Trophoblast cell (in vitro differentiated cells and primary cell): ENCODE results near the gene PDLIM5.

Experiments
- DNase-seq, 2 donors: peaks; one replicate each; pipeline ENCODE4 v3.0.0-alpha.2; 2016
- H2AFZ ChIP-seq: 2 replicates; pipeline ENCODE4 v1.6.1; 2013; ENCODE audit warnings: low read length, moderate library complexity, mild to moderate bottlenecking; ENCODE audit not compliant: insufficient read depth, poor library complexity
- H2AK5ac ChIP-seq: 2 replicates; pipeline ENCODE4 v1.6.1; 2013; ENCODE audit warnings: mild to moderate bottlenecking, low read length
- H2BK120ac ChIP-seq: 2 replicates; pipeline ENCODE4 v1.6.1; 2013; ENCODE audit warnings: low read length, mild to moderate bottlenecking, moderate library complexity; ENCODE audit not compliant: insufficient read depth, poor library complexity
- H2BK12ac ChIP-seq: 2 replicates; pipeline ENCODE4 v1.6.1; 2013; ENCODE audit warnings: mild to moderate bottlenecking, low read length, moderate library complexity
- H2BK5ac ChIP-seq: 2 replicates; pipeline ENCODE4 v1.6.1; 2013; ENCODE audit warnings: low read length, low read depth, moderate library complexity, mild to moderate bottlenecking; ENCODE audit not compliant: poor library complexity
- H3K14ac ChIP-seq: 2 replicates; pipeline ENCODE4 v1.6.1; 2013; ENCODE audit warnings: mild to moderate bottlenecking, low read length
- H3K18ac ChIP-seq: 2 replicates; pipeline ENCODE4 v1.6.1; 2013; ENCODE audit warnings: mild to moderate bottlenecking, low read length
- H3K23ac ChIP-seq: 2 replicates; pipeline ENCODE4 v1.6.1; 2013; ENCODE audit warnings: low read length
- H3K27ac ChIP-seq: 2 replicates; pipeline ENCODE4 v1.5.1; 2013; ENCODE audit warnings: low read depth, mild to moderate bottlenecking, inconsistent platforms, low read length, moderate library complexity
- H3K27me3 ChIP-seq: 2 replicates; pipeline ENCODE4 v1.6.1; 2013; ENCODE audit warnings: inconsistent platforms, mild to moderate bottlenecking, low read length, moderate library complexity; ENCODE audit not compliant: insufficient read depth
- H3K36me3 ChIP-seq, 2 experiments: 1 replicate in 1 of 2; 2 replicates in 1 of 2; pipeline ENCODE4 v1.6.1; 2013; ENCODE audit warnings: low read length in 2 of 2, mild to moderate bottlenecking in 2 of 2, moderate library complexity in 1 of 2; ENCODE audit not compliant: insufficient read depth in 2 of 2, control insufficient read depth in 1 of 2
- H3K4ac ChIP-seq: 2 replicates; pipeline ENCODE4 v1.6.1; 2013; ENCODE audit warnings: low read depth, mild to moderate bottlenecking, low read length, moderate library complexity
- H3K4me1 ChIP-seq, 2 experiments: 1 replicate in 1 of 2; 2 replicates in 1 of 2; pipeline ENCODE4 v1.6.1; 2013; ENCODE audit warnings: low read length in 2 of 2, mild to moderate bottlenecking in 2 of 2, moderate library complexity in 1 of 2; ENCODE audit not compliant: insufficient read depth in 2 of 2, control insufficient read depth in 1 of 2
- H3K4me2 ChIP-seq: 2 replicates; pipeline ENCODE4 v1.6.1; 2013; ENCODE audit warnings: inconsistent platforms, mild to moderate bottlenecking, low read length, moderate library complexity
- H3K4me3 ChIP-seq: 2 replicates; pipeline ENCODE4 v1.5.1; 2013; ENCODE audit warnings: mild to moderate bottlenecking, low read depth, low read length, inconsistent platforms
- H3K79me1 ChIP-seq: one replicate; pipeline ENCODE4 v1.6.1; 2013; ENCODE audit warnings: low read length
- H3K79me2 ChIP-seq: 2 replicates; pipeline ENCODE4 v1.6.1; 2013; ENCODE audit warnings: low read length, mild to moderate bottlenecking; ENCODE audit not compliant: control insufficient read depth, insufficient read depth, poor library complexity
- H3K9ac ChIP-seq: 2 replicates; pipeline ENCODE4 v1.6.1; 2013; ENCODE audit warnings: mild to moderate bottlenecking, low read length
- H3K9me3 ChIP-seq: 2 replicates; pipeline ENCODE4 v1.6.1; 2013; ENCODE audit warnings: low read depth, mild to moderate bottlenecking, control low read depth, inconsistent platforms, low read length; ENCODE audit not compliant: insufficient read depth
- H4K12ac ChIP-seq: 2 replicates; pipeline ENCODE4 v1.6.1; 2013; ENCODE audit warnings: low read depth, mild to moderate bottlenecking, low read length, moderate library complexity
- H4K8ac ChIP-seq: 2 replicates; pipeline ENCODE4 v1.6.1; 2013; ENCODE audit warnings: low read depth, mild to moderate bottlenecking, low read length, moderate library complexity
- H4K91ac ChIP-seq: one replicate; pipeline ENCODE4 v1.6.1; 2013; ENCODE audit warnings: low read depth, mild to moderate bottlenecking, low read length, moderate library complexity
- WGBS: extraction: QIAGEN DNeasy Blood & Tissue Kit; methylation state at CpG from one replicate; pipeline ENCODE4 v1.1.7; 2013; ENCODE audit warnings: missing lambda C conversion rate; ENCODE audit not compliant: insufficient read length, insufficient coverage; ENCODE audit errors: extremely low coverage; 5-methylcytosine and 5-hydroxymethylcytosine counted together

PDLIM5 gene

GRCh38 chr4:94410678-94411206 lies 41.0 kb upstream of the PDLIM5 start:
- Histone ChIP-seq H3K14ac (no peak overlapping the region), H2AFZ (no peak overlapping the region), H2AK5ac (no peak overlapping the region), H3K27ac (no peak overlapping the region), H3K4me2 (no peak overlapping the region), H3K36me3 (no peaks in the 10 kb centered on the region), H3K4me3 (no peak overlapping the region), H4K91ac (no peak overlapping the region), H3K9ac (no peak overlapping the region), H2BK12ac (no peak overlapping the region), H4K12ac (no peak overlapping the region), H3K27me3 (no peaks in the 10 kb centered on the region), H3K4me1 (peaks cover 0 to 2% of the 10 kb centered on the region in 2 experiments), H4K8ac (no peak overlapping the region), H2BK120ac (no peak overlapping the region), H2BK5ac (no peak overlapping the region), H3K23ac (no peak overlapping the region), H3K4ac (no peak overlapping the region), H3K9me3 (no peaks in the 10 kb centered on the region), H3K18ac (no peak overlapping the region), H3K79me2 (no peaks in the 10 kb centered on the region), H3K79me1 (no peaks in the 10 kb centered on the region)
- peak; percentile 92 to 95 for DNase-seq
- no CpG with 5 or more reads among the region's 10 CpGs for WGBS

GRCh38 chr4:94411296-94411695 lies 40.4 kb upstream of the PDLIM5 start:
- Histone ChIP-seq H3K36me3 (no peaks in the 10 kb centered on the region), H3K9ac (no peak overlapping the region), H3K4me2 (no peak overlapping the region), H3K79me1 (no peaks in the 10 kb centered on the region), H2BK12ac (no peak overlapping the region), H2AK5ac (no peak overlapping the region), H3K4ac (no peak overlapping the region), H3K9me3 (no peaks in the 10 kb centered on the region), H4K8ac (no peak overlapping the region), H3K4me1 (peaks cover 0 to 2% of the 10 kb centered on the region in 2 experiments), H2BK5ac (no peak overlapping the region), H3K14ac (no peak overlapping the region), H3K23ac (no peak overlapping the region), H2BK120ac (no peak overlapping the region), H4K12ac (no peak overlapping the region), H4K91ac (no peak overlapping the region), H3K27ac (no peak overlapping the region), H3K18ac (no peak overlapping the region), H3K4me3 (no peak overlapping the region), H3K27me3 (no peaks in the 10 kb centered on the region), H2AFZ (no peak overlapping the region), H3K79me2 (no peaks in the 10 kb centered on the region)
- peak in 1 of 2 donors; percentile 70 for DNase-seq

DNA sequence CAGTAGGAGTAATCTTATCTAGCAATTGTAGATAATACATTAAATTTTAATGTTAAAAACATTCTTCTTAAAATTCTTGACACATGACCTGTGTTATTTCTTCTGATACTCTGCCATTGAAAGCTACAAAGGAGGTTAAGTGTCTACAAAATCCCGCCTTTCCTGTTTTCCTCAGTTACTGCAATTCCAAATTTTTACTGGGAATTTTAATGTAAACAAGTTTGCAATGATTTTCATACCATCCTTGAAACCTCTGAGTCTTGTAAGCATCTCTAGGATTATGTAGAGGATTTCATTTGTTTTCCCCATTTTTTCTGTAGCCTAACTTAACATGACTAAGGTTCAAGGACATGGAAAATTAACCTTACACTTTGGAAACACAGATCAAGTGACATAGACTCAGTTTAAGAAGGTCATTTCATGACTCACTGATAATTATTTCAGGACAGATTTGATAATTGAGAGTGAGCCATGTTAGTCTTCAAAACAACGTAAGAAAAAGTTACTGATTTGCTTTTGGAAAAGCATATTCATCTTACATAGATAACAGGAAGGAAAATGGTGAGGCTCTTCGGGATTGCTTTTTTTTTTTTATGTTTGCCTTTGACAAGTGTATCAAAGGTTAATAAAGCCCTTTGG lies 39.6 kb upstream of the PDLIM5 start:
- no peak overlapping the region for H2BK12ac ChIP-seq
- no peaks in the 10 kb centered on the region for H3K79me2 ChIP-seq
- H2AFZ ChIP-seq = no peak overlapping the region
- no peak overlapping the region for H2BK5ac ChIP-seq
- no peak overlapping the region for H3K4me3 ChIP-seq
- peak in 1 of 2 donors; percentile 87 for DNase-seq
- no peaks in the 10 kb centered on the region for H3K9me3 ChIP-seq
- H2BK120ac ChIP-seq = no peak overlapping the region
- no peak overlapping the region for H3K4me2 ChIP-seq
- H3K23ac ChIP-seq = no peak overlapping the region
- H2AK5ac ChIP-seq = no peak overlapping the region
- no peak overlapping the region for H3K18ac ChIP-seq
- no peak overlapping the region for H3K27ac ChIP-seq
- no peak overlapping the region for H4K8ac ChIP-seq
- no peaks in the 10 kb centered on the region for H3K27me3 ChIP-seq
- no peak overlapping the region for H3K9ac ChIP-seq
- H3K4me1 ChIP-seq = peaks cover 0 to 2% of the 10 kb centered on the region in 2 experiments
- no peaks in the 10 kb centered on the region for H3K36me3 ChIP-seq
- H3K4ac ChIP-seq = no peak overlapping the region
- H4K91ac ChIP-seq = no peak overlapping the region
- no peak overlapping the region for H4K12ac ChIP-seq
- no peak overlapping the region for H3K14ac ChIP-seq
- H3K79me1 ChIP-seq = no peaks in the 10 kb centered on the region
- WGBS = no CpG with 5 or more reads among the region's 3 CpGs

DNA sequence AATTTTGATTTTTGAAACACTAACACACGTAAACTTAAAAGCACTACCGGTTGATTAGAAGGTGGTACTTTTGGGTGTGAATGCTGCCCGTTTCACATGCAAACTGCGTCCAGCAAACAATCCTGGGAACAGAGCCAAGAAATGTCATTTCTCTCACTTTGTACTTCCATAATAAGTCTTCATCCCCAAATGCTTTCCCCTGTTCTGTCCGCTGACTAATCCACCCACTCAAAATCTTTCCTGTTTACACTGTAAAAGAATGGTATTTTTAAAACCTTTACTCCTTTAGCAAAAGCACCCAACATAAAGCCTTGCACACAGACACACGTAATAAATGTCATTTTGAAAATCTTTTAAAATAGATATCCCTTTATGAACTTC lies 39.1 kb upstream of the PDLIM5 start:
- Histone ChIP-seq H3K9me3 (no peaks in the 10 kb centered on the region), H3K27ac (no peak overlapping the region), H3K36me3 (no peaks in the 10 kb centered on the region), H3K14ac (no peak overlapping the region), H4K12ac (no peak overlapping the region), H2AFZ (no peak overlapping the region), H3K79me2 (no peaks in the 10 kb centered on the region), H4K91ac (no peak overlapping the region), H3K27me3 (no peaks in the 10 kb centered on the region), H3K4me2 (no peak overlapping the region), H3K4ac (no peak overlapping the region), H2BK120ac (no peak overlapping the region), H3K23ac (no peak overlapping the region), H2AK5ac (no peak overlapping the region), H3K4me3 (no peak overlapping the region), H3K4me1 (peaks cover 0 to 2% of the 10 kb centered on the region in 2 experiments), H2BK5ac (no peak overlapping the region), H2BK12ac (no peak overlapping the region), H3K79me1 (no peaks in the 10 kb centered on the region), H3K18ac (no peak overlapping the region), H3K9ac (no peak overlapping the region), H4K8ac (no peak overlapping the region)
- WGBS = no CpG with 5 or more reads among the region's 6 CpGs
- DNase-seq = peak in 1 of 2 donors; percentile 24
